GM23338 (cell line): ENCODE data around the gene TEDC2. TPM values are rescaled to one million over a fixed set of nuclear protein-coding genes. Genes with fewer than 3 reads are reported as not detected.
"Not testable (repeated sequence)": the region's sequence is repeated elsewhere in the genome, so short reads cannot be mapped to it uniquely, and the experiment has no call there.

ENCODE experiments used
- ATAC-seq: fragments of 200-7000 bp; cut with Tn5 transposase; 3 replicates; pipeline ENCODE4 v1.9.1; 2020
- DNase-seq: peaks from one replicate; pipeline ENCODE4 v3.0.0-alpha.2; 2015; ENCODE audit warnings: low spot score
- H2AFZ ChIP-seq: fragments of 200-600 bp; sonication (generic); 2 replicates; pipeline ENCODE4 v1.8.0; 2016; ENCODE audit warnings: antibody characterized with exemption, mild to moderate bottlenecking, moderate library complexity
- H3F3A ChIP-seq: fragments of 200-600 bp; sonication (generic); replicated peaks from 2 replicates; pipeline ENCODE4 v1.8.0; 2017; ENCODE audit warnings: antibody characterized with exemption, mixed run types, low read depth
- H3K27ac ChIP-seq: fragments of 200-600 bp; sonication (generic); 2 replicates; pipeline ENCODE4 v1.6.1; 2016; ENCODE audit warnings: low read depth
- H3K27me3 ChIP-seq: fragments of 200-600 bp; sonication (generic); 2 replicates; pipeline ENCODE4 v1.8.0; 2016; ENCODE audit warnings: mild to moderate bottlenecking, mixed run types, moderate library complexity; ENCODE audit not compliant: insufficient read depth
- H3K36me3 ChIP-seq: fragments of 200-600 bp; sonication (generic); 2 replicates; pipeline ENCODE4 v1.8.0; 2016; ENCODE audit warnings: mild to moderate bottlenecking; ENCODE audit not compliant: insufficient read depth
- H3K4me1 ChIP-seq: fragments of 200-600 bp; sonication (generic); 2 replicates; pipeline ENCODE4 v1.8.0; 2016; ENCODE audit warnings: mild to moderate bottlenecking, moderate library complexity; ENCODE audit not compliant: insufficient read depth
- H3K4me2 ChIP-seq: fragments of 200-600 bp; sonication (generic); 2 replicates; pipeline ENCODE4 v1.7.1; 2017; ENCODE audit warnings: mixed run types
- H3K4me3 ChIP-seq: fragments of 200-600 bp; sonication (generic); 2 replicates; pipeline ENCODE4 v1.6.1; 2016; ENCODE audit warnings: mixed run types
- H3K79me2 ChIP-seq: fragments of 200-600 bp; sonication (generic); replicated peaks from 2 replicates; pipeline ENCODE4 v1.8.0; 2017; ENCODE audit warnings: mild to moderate bottlenecking; ENCODE audit not compliant: insufficient read depth
- H3K9me2 ChIP-seq: fragments of 200-600 bp; sonication (generic); 2 replicates; pipeline ENCODE4 v1.8.0; 2017; ENCODE audit not compliant: insufficient read depth
- H4K20me1 ChIP-seq: fragments of 200-600 bp; sonication (generic); replicated peaks from 2 replicates; pipeline ENCODE4 v1.8.0; 2017; ENCODE audit warnings: mild to moderate bottlenecking; ENCODE audit not compliant: insufficient read depth
- H3K27ac Mint-ChIP-seq: 2 replicates; pipeline ENCODE4 v1.8.0; 2020; ENCODE audit warnings: inconsistent platforms, mild to moderate bottlenecking, moderate library complexity, mixed read lengths
- H3K27me3 Mint-ChIP-seq: 3 replicates; pipeline ENCODE4 v1.8.0; 2022; ENCODE audit warnings: low read depth, mild to moderate bottlenecking, moderate library complexity, mixed read lengths, inconsistent platforms; ENCODE audit not compliant: insufficient read depth, poor library complexity
- H3K36me3 Mint-ChIP-seq: 3 replicates; pipeline ENCODE4 v1.8.0; 2021; ENCODE audit warnings: low read depth, mild to moderate bottlenecking, inconsistent platforms, moderate library complexity, mixed read lengths
- H3K4me1 Mint-ChIP-seq: 3 replicates; pipeline ENCODE4 v1.8.0; 2020; ENCODE audit warnings: mild to moderate bottlenecking, inconsistent platforms, mixed read lengths
- H3K4me3 Mint-ChIP-seq: 3 replicates; pipeline ENCODE4 v1.8.0; 2021; ENCODE audit warnings: moderate library complexity, mild to moderate bottlenecking, inconsistent platforms, mixed read lengths
- H3K9me3 Mint-ChIP-seq: 3 replicates; pipeline ENCODE4 v1.8.0; 2020; ENCODE audit warnings: moderate library complexity, mild to moderate bottlenecking, inconsistent platforms, mixed read lengths
- CREB1 ChIP-seq: fragments of 250-450 bp; sonication (Bioruptor Pico); IDR thresholded peaks from 2 replicates; pipeline ENCODE4 v1.5.0; 2020; ENCODE audit warnings: low read depth, mild to moderate bottlenecking, moderate library complexity
- EZH2 ChIP-seq: fragments of 200-600 bp; sonication (generic); IDR thresholded peaks from one replicate; pipeline ENCODE4 v1.8.0; 2017; ENCODE audit warnings: antibody characterized with exemption, mild to moderate bottlenecking, low read depth; ENCODE audit not compliant: unreplicated experiment
- NANOG ChIP-seq: IDR thresholded peaks from 2 replicates; pipeline ENCODE4 v1.6.1; 2016; ENCODE audit warnings: antibody characterized with exemption, borderline replicate concordance
- POLR2AphosphoS5 ChIP-seq: IDR thresholded peaks from 2 replicates; pipeline ENCODE4 v1.6.1; 2016; ENCODE audit warnings: antibody characterized with exemption, low read depth
- REST ChIP-seq: IDR thresholded peaks from one replicate; pipeline ENCODE4 v1.6.1; 2018; ENCODE audit warnings: antibody characterized with exemption; ENCODE audit not compliant: unreplicated experiment
- ZNF114 ChIP-seq: fragments of 250-450 bp; sonication (Bioruptor Pico); IDR thresholded peaks from 2 replicates; pipeline ENCODE4 v1.5.0; 2020; ENCODE audit warnings: mild to moderate bottlenecking, moderate library complexity
- polyA plus RNA-seq: library from polyadenylated mRNA; unstranded; fragments of >200 nt; fragmentation: Nextera tagmentation; extraction: Ambion mirVana; gene quantifications from 2 replicates; pipeline ENCODE4 v1.2.1, GENCODE V29; 2016
- total RNA-seq: library from RNA; depleted of rRNA; stranded (reverse); fragments of >200 nt; shearing (Covaris generic); gene quantifications from 2 replicates; pipeline ENCODE4 v1.2.3, GENCODE V29; 2014
- TF ChIP-seq, protein P1 (sequence below), 2 experiments: fragments of 200-600 bp in 1 of 2; sonication (generic) in 1 of 2; conservative IDR thresholded peaks; 2 replicates each; pipeline versions ENCODE4 v1.5.1 to v1.6.1; 2016 to 2017; ENCODE audit warnings: antibody characterized with exemption in 2 of 2, low read depth in 2 of 2, mild to moderate bottlenecking in 2 of 2, moderate library complexity in 1 of 2
- TF ChIP-seq, protein P2 (sequence below): IDR thresholded peaks from 2 replicates; pipeline ENCODE4 v1.6.1; 2016; ENCODE audit warnings: antibody characterized with exemption

The TEDC2 gene
- total and polyA plus RNA-seq, 2 experiments from 2014 or later, result 50.6 to 98.9 TPM

GRCh38 chr16:2438121-2438520, 21.8 kb upstream of the TEDC2 start (continued):
- no peak for TF ChIP-seq REST

DNA sequence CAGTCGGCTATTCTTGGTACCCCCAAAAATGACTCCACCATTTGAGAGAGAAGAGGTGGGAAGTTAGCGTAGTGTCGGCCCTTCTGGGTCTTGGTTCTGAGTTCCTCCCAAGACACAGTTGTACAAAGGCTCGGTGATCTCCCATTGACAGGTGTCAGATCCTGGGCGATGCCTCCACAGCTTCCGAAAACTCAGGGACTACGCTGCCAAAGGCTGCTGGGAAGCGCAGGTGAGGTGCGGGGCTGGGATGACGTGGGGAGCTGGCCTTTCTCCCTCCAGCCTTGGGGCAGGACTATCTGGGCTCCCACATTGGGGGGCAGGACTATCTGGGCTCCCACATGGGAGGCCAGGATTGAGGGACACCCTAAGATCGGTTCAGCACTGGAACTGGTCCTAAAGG, 20.3 kb upstream of the TEDC2 start:
- DNase-seq (no peak), ATAC-seq (no peak)
- no peaks in the 10 kb centered on the region for H3F3A ChIP-seq
- H3K79me2 ChIP-seq, result no peaks in the 10 kb centered on the region
- TF ChIP-seq, protein P1, sequence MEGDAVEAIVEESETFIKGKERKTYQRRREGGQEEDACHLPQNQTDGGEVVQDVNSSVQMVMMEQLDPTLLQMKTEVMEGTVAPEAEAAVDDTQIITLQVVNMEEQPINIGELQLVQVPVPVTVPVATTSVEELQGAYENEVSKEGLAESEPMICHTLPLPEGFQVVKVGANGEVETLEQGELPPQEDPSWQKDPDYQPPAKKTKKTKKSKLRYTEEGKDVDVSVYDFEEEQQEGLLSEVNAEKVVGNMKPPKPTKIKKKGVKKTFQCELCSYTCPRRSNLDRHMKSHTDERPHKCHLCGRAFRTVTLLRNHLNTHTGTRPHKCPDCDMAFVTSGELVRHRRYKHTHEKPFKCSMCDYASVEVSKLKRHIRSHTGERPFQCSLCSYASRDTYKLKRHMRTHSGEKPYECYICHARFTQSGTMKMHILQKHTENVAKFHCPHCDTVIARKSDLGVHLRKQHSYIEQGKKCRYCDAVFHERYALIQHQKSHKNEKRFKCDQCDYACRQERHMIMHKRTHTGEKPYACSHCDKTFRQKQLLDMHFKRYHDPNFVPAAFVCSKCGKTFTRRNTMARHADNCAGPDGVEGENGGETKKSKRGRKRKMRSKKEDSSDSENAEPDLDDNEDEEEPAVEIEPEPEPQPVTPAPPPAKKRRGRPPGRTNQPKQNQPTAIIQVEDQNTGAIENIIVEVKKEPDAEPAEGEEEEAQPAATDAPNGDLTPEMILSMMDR (conservative IDR thresholded peaks at IDR 0.05; ENCODE audit: low read depth in 2 of 2), result no peak
- no peak for TF ChIP-seq ZNF114 (CRISPR knock-in tag)
- no peak for TF ChIP-seq POLR2AphosphoS5
- no peak for TF ChIP-seq NANOG
- TF ChIP-seq, protein P2, sequence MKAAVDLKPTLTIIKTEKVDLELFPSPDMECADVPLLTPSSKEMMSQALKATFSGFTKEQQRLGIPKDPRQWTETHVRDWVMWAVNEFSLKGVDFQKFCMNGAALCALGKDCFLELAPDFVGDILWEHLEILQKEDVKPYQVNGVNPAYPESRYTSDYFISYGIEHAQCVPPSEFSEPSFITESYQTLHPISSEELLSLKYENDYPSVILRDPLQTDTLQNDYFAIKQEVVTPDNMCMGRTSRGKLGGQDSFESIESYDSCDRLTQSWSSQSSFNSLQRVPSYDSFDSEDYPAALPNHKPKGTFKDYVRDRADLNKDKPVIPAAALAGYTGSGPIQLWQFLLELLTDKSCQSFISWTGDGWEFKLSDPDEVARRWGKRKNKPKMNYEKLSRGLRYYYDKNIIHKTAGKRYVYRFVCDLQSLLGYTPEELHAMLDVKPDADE, result no peak
- no peak for TF ChIP-seq EZH2
- no peak for TF ChIP-seq CREB1
- Mint-ChIP-seq H3K4me1 (no peaks in the 10 kb centered on the region), H3K9me3 (no peaks in the 10 kb centered on the region), H3K27ac (no peak overlapping the region; the same call in 1 of the 2 replicates), H3K27me3 (peaks cover 6% of the 10 kb centered on the region), H3K4me3 (no peak overlapping the region), H3K36me3 (peaks cover 80% of the 10 kb centered on the region)
- no peak overlapping the region for H2AFZ ChIP-seq
- H3K27me3 ChIP-seq, result no peaks in the 10 kb centered on the region
- no peak overlapping the region for H3K27ac ChIP-seq
- H3K9me2 ChIP-seq, result no peaks in the 10 kb centered on the region
- peaks cover 6% of the 10 kb centered on the region; the same call in 1 of the 2 replicates for H4K20me1 ChIP-seq
- no peak overlapping the region for H3K4me3 ChIP-seq
- H3K4me2 ChIP-seq, result no peak overlapping the region
- H3K4me1 ChIP-seq, result no peaks in the 10 kb centered on the region
- peaks cover 7% of the 10 kb centered on the region for H3K36me3 ChIP-seq

DNA sequence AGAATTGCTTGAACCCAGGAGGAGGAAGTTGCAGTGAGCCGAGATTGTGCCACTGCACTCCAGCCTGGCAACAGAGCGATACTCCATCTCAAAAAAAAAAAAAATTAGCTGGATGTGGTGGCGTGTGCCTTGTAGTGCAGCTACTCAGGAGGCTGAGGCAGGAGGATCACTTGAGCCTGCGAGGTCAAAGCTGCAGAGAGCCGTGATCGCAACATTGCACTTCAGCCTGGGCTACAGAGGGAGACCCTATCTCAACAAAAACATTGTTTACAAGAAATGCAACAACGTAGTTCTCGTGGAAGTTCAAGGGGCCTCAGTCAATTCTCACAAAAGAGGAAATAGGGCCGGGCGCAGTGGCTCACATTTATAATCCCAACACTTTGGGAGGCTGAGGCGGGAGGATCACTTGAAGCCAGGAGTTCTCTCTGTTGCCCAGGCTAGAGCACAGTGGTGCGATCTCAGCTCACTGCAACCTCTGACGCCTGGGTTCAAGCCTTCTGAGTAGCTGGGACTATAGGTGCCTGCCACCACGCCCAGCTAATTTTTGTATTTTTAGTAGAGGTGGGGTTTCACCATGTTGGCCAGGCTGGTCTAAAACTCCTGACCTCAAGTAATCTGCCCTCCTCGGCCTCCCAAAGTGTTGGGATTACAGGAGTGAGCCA, 18.6 kb upstream of the TEDC2 start:
- H3K4me2 ChIP-seq, DNase-seq, H3K9me2 ChIP-seq, H3K4me3 Mint-ChIP-seq, H3K27ac ChIP-seq, ATAC-seq, H3K9me3 Mint-ChIP-seq, H3F3A ChIP-seq, H4K20me1 ChIP-seq, H3K4me3 ChIP-seq, H3K27ac Mint-ChIP-seq, H3K4me1 ChIP-seq, H3K79me2 ChIP-seq, H3K4me1 Mint-ChIP-seq, H2AFZ ChIP-seq, H3K27me3 ChIP-seq: not testable (repeated sequence)
- Mint-ChIP-seq H3K27me3 (peaks cover 14% of the 10 kb centered on the region), H3K36me3 (peaks cover 80% of the 10 kb centered on the region)
- H3K36me3 ChIP-seq, result peaks cover 10% of the 10 kb centered on the region
